Calu3 (cell line): ENCODE measurements around the gene SYNE2. TPM values are rescaled to one million over a fixed set of nuclear protein-coding genes. Genes with fewer than 3 reads are reported as not detected.

Experiments used
- BruUV-seq: library from RNA; stranded (reverse); fragments of 400-500 nt; replicated peaks from 2 replicates; lab custom pipeline; 2021; lab: Mats Ljungman, UMichigan
- CTCF ChIA-PET: fragments of 300-600 bp; sonication (Branson Sonifier 250); formaldehyde crosslinking; loops from one replicate; lab custom pipeline; 2022; ENCODE audit warnings: antibody characterized with exemption; lab: Charles Lee
- DNase-seq: peaks from one replicate; pipeline ENCODE4 v3.0.0; 2022
- H3K27ac Mint-ChIP-seq: one replicate; pipeline ENCODE4 v1.8.0; 2022; ENCODE audit warnings: mixed read lengths; ENCODE audit not compliant: unreplicated experiment
- H3K27me3 Mint-ChIP-seq: one replicate; pipeline ENCODE4 v1.8.0; 2022; ENCODE audit warnings: mixed read lengths; ENCODE audit not compliant: unreplicated experiment
- H3K36me3 Mint-ChIP-seq: one replicate; pipeline ENCODE4 v1.8.0; 2022; ENCODE audit warnings: mild to moderate bottlenecking, moderate library complexity, mixed read lengths; ENCODE audit not compliant: insufficient read depth, unreplicated experiment
- H3K4me1 Mint-ChIP-seq: one replicate; pipeline ENCODE4 v1.8.0; 2022; ENCODE audit warnings: mild to moderate bottlenecking, low read depth, mixed read lengths; ENCODE audit not compliant: unreplicated experiment
- H3K4me3 Mint-ChIP-seq: one replicate; pipeline ENCODE4 v1.8.0; 2022; ENCODE audit warnings: mild to moderate bottlenecking, low read depth, moderate library complexity, mixed read lengths; ENCODE audit not compliant: unreplicated experiment
- H3K9me3 Mint-ChIP-seq: one replicate; pipeline ENCODE4 v1.8.0; 2022; ENCODE audit warnings: low read depth, mixed read lengths; ENCODE audit not compliant: unreplicated experiment
- CTCF ChIP-seq: fragments of 200-600 bp; IDR thresholded peaks from one replicate; pipeline ENCODE4 v1.8.0; 2022; ENCODE audit warnings: antibody characterized with exemption; ENCODE audit not compliant: unreplicated experiment
- intact Hi-C: fragments of 100-400 bp; cut with micrococcal nuclease; formaldehyde crosslinking; loops from one replicate; pipeline ENCODE4 v1.10.0; 2022; ENCODE audit not compliant: unreplicated experiment
- total RNA-seq: library from RNA; stranded (reverse); gene quantifications from 2 replicates; pipeline ENCODE4 v1.2.3, GENCODE V29; 2022

SYNE2 gene
- total RNA-seq, 1 experiment from 2014 or later, result 171 TPM

- Mint-ChIP-seq H3K27me3 (no peaks in the 10 kb centered on the region), H3K36me3 (peaks cover 31% of the 10 kb centered on the region), H3K27ac (no peak overlapping the region), H3K4me1 (peaks cover 10% of the 10 kb centered on the region), H3K4me3 (no peak overlapping the region), H3K9me3 (no peaks in the 10 kb centered on the region)
- DNase-seq, result no peak
- intact Hi-C loops, result no loop called here
- no peak for TF ChIP-seq CTCF
- no TSS peak for BruUV-seq
- CTCF ChIA-PET, result interaction anchor here (0.5 to 1.2 kb wide), 2 partner anchors 10 to 836 kb away, joined by 3 to 4 read pairs; no protein-coding TSS in a partner anchor
Observed at GRCh38 chr14:64190974-64191502, 338.2 kb downstream of the SYNE2 start.

- Mint-ChIP-seq H3K9me3 (no peaks in the 10 kb centered on the region), H3K27ac (no peak overlapping the region), H3K4me3 (no peak overlapping the region), H3K36me3 (peaks cover 24% of the 10 kb centered on the region), H3K4me1 (peaks cover 10% of the 10 kb centered on the region), H3K27me3 (no peaks in the 10 kb centered on the region)
- TF ChIP-seq CTCF, result no peak
- no TSS peak for BruUV-seq
- DNase-seq, result no peak
- intact Hi-C loops, result no loop called here
- CTCF ChIA-PET, result interaction anchor here (0.5 to 1.2 kb wide), 2 partner anchors 11 to 836 kb away, joined by 3 to 4 read pairs; no protein-coding TSS in a partner anchor
Observed at GRCh38 chr14:64191756-64192155, 339.0 kb downstream of the SYNE2 start.

- no peak for DNase-seq
- CTCF ChIA-PET, result interaction anchor here (0.6 kb wide), 1 partner anchor 14 kb away, joined by 4 read pairs; no protein-coding TSS in a partner anchor
- BruUV-seq, result no TSS peak
- Mint-ChIP-seq H3K36me3 (peaks cover 16% of the 10 kb centered on the region), H3K4me3 (no peak overlapping the region), H3K9me3 (no peaks in the 10 kb centered on the region), H3K27me3 (no peaks in the 10 kb centered on the region), H3K27ac (no peak overlapping the region), H3K4me1 (peaks cover 10% of the 10 kb centered on the region)
- TF ChIP-seq CTCF, result no peak
- intact Hi-C loops, result no loop called here
Observed at GRCh38 chr14:64193821-64194220, 341.0 kb downstream of the SYNE2 start.

- intact Hi-C loops, result no loop called here
- no peaks in the 10 kb centered on the region for H3K9me3 Mint-ChIP-seq
- no peak overlapping the region for H3K27ac Mint-ChIP-seq
- peaks cover 10% of the 10 kb centered on the region for H3K4me1 Mint-ChIP-seq
- peaks cover 16% of the 10 kb centered on the region for H3K36me3 Mint-ChIP-seq
- TF ChIP-seq CTCF, result no peak
- BruUV-seq, result no TSS peak
- no peaks in the 10 kb centered on the region for H3K27me3 Mint-ChIP-seq
- H3K4me3 Mint-ChIP-seq, result no peak overlapping the region
- CTCF ChIA-PET, result no interaction called here
- DNase-seq, result no peak
Observed at GRCh38 chr14:64194404-64194803, 341.6 kb downstream of the SYNE2 start.
